GM12865 (cell line): ENCODE measurements around the gene GPR183.

Source experiments
- DNase-seq: peaks from one replicate; pipeline ENCODE4 v3.0.0; 2010; ENCODE audit warnings: low read depth
- H3K4me3 ChIP-seq: 2 replicates; pipeline ENCODE4 v1.5.1; 2011; ENCODE audit warnings: mild to moderate bottlenecking, low read depth, low read length, control low read depth
- CTCF ChIP-seq: IDR thresholded peaks from 2 replicates; pipeline ENCODE4 v1.5.1; 2011; ENCODE audit warnings: low read length, control low read depth, low read depth, inconsistent platforms; ENCODE audit not compliant: insufficient read depth; ENCODE audit errors: missing control alignments

Gene GPR183

GRCh38 chr13:99281811-99282263 lies 25.4 kb downstream of the GPR183 start:
- no peak for TF ChIP-seq CTCF
- DNase-seq, result peak; percentile 81
- H3K4me3 ChIP-seq, result peak overlapping the region; percentile 19

DNA sequence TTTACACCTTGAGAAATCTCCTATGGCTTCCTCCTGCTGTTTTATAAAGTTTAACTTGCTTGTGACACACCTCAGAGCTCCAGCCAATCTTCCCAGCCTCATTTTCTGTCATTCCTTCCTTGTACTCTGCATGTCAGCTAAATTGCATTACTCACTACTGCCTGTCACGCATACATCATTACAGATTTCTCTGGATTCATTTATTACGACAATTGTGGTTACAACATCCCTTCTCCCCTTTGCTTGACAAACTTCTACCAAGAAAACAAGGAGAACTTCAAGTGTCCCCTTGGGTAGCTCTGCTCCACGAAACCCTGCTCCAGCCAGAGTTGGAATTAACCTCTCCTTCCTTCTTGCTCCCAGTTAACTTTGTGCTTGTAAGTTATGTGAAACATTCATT lies 27.0 kb downstream of the GPR183 start:
- H3K4me3 ChIP-seq, result no peak overlapping the region

GRCh38 chr13:99279637-99280036 lies 27.6 kb downstream of the GPR183 start:
- no peak overlapping the region for H3K4me3 ChIP-seq
- TF ChIP-seq CTCF, result no peak
- DNase-seq, result no peak

More for the DNA sequence above, 27.0 kb downstream of the GPR183 start:
- no peak for DNase-seq
- TF ChIP-seq CTCF, result no peak

- TF ChIP-seq CTCF, result no peak
- DNase-seq, result no peak
- H3K4me3 ChIP-seq, result no peak overlapping the region
These were observed 28.4 kb downstream of the GPR183 start for GRCh38 chr13:99278843-99279242.

DNA sequence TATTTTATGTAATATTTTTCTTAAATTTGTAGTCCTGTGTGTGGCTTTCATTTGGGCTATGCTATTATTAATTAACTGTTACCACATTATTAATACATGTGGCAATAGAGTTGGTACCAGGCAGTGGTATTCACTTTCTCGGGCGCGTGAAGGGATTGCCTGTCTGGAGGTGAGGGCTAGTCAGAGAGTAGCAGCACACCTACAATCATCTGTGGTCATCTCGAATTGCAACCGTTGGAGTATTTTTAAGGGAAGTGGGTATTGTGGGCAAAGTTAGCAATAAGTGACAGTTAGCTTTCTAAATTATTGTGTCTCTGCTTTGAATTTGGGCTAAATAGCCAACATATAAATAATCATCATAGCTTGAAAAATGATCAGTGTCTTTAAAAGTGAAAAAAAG lies 29.0 kb downstream of the GPR183 start:
- no peak for DNase-seq
- no peak for TF ChIP-seq CTCF
- H3K4me3 ChIP-seq, result no peak overlapping the region

- no peak for DNase-seq
- no peak overlapping the region for H3K4me3 ChIP-seq
- TF ChIP-seq CTCF, result no peak
These were observed 29.6 kb downstream of the GPR183 start for GRCh38 chr13:99277629-99278028.

- DNase-seq, result no peak
- H3K4me3 ChIP-seq, result no peak overlapping the region
- no peak for TF ChIP-seq CTCF
These were observed 30.5 kb downstream of the GPR183 start for GRCh38 chr13:99276706-99277105.
